Stimulated activated CD8-positive, alpha-beta memory T cell treated with anti-CD3 and anti-CD28 coated beads, Interleukin-4, amount 100 ng/mL, for 24 hours (primary cell): ENCODE results near the gene ARHGAP26.

Experiments used
- DNase-seq: peaks from one replicate; pipeline ENCODE4 v3.0.0-alpha.2; 2020; ENCODE audit warnings: low read depth

ARHGAP26 gene

GRCh38 chr5:143243103-143243502 lies 472.9 kb downstream of the ARHGAP26 start:
- DNase-seq: no peak

DNA sequence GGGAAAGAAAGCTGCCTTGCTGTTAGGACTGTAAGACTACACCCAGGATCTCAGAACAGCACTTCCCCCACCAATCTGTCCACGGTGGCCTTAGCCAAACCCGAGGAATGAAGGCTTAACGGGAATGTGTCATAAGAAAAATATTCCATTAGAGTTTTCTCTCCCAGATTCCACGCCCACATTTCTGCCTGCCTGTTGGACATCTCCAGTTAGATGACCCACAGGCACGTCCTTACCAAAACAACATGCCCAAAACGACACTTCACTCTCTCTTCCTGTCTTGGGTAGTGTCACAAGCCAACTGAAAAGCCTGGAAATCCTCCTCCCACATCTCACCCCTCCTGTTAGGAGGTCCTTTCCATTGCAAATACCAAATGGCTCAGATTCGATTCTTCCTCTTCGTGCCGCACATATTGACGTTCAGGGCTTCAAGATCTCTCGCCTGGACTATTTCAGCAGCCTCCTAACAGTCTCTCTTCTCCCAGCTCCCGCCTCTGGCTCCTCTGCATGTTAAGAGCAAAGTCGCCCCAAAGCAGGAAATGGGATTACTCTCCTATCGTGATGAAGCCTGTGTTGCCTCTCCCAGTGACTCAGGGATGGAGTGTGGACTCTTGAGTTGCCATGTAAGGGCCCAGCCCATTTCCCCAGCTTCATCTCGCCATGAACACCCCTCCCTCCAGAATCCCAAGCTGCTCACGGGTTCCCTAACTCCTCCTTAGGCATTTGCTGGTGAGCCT lies 474.0 kb downstream of the ARHGAP26 start:
- no peak for DNase-seq

GRCh38 chr5:143244990-143245389 lies 474.8 kb downstream of the ARHGAP26 start:
- no peak for DNase-seq

DNA sequence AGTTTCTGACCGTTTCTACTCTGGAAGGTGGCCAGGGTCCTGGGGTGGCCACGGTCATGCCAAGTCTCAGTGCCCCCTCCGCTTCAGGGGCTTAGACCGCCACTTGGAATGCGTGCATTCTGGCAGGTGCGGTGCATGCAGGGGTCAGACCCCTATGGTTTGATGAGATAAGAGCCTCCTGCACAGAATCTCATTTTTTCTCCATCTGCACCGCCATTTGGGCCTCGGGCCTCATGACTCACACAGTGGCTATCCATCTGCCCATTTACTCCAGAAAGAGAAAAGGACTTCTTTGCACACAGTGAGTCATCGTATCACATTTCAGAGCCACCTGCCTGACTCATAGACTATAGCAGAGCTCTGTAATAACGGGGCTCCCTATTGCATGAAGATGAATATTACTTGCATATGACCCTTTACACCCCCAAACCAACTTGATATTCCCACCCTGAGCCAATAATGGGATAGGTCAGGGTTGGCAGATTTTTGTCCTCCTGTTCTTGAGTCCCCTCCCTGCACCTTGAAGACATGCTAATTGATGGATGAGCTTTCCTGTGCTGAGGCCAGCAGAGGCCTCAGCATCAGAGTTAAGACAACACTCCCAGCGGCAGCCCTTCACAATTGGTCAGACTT lies 475.9 kb downstream of the ARHGAP26 start:
- no peak for DNase-seq

DNA sequence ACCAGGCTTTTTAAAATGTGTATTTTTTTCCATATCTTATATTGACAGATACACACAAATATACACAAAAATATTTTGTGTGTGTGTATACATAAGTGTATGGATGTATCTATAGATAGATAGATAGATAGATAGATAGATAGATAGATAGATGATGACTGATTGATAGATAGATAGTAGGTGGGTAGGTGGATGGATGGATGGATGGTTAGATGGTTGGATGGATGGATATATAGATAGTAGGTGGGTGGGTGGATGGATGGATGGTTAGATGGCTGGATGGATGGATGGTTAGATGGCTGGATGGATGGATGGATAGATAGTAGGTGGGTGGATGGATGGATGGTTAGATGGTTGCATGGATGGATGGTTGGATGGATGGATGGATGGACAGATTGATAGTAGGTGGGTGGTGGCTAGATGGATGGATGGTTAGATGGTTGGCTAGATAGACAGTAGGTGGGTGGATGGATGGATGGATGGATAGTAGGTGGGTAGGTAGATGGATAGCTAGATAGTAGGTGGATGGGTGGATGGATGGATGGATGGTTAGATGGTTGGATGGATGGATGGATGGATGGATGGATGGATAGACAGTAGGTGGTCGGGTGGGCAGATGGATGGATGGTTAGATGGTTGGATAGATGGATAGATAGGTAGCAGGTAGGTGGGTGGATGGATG lies 477.1 kb downstream of the ARHGAP26 start:
- DNase-seq: no peak

DNA sequence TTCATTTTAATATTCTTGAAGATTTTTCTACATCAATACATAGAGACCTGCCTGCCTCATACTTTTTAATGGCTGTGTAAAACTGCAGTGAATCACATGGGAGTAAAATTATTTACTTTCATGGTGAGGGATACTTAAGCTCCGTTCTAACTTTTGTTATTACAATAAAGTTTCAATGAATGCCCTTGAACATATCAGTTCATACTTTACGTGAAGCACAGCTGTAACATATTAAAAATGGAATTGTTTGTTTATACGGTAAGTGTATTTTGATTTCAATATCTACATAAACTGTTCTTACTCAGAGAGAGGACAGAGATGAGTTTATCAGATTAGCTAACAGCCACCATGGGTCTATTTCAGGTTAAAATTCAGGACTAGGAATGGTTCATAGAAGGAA lies 478.2 kb downstream of the ARHGAP26 start:
- no peak for DNase-seq

DNA sequence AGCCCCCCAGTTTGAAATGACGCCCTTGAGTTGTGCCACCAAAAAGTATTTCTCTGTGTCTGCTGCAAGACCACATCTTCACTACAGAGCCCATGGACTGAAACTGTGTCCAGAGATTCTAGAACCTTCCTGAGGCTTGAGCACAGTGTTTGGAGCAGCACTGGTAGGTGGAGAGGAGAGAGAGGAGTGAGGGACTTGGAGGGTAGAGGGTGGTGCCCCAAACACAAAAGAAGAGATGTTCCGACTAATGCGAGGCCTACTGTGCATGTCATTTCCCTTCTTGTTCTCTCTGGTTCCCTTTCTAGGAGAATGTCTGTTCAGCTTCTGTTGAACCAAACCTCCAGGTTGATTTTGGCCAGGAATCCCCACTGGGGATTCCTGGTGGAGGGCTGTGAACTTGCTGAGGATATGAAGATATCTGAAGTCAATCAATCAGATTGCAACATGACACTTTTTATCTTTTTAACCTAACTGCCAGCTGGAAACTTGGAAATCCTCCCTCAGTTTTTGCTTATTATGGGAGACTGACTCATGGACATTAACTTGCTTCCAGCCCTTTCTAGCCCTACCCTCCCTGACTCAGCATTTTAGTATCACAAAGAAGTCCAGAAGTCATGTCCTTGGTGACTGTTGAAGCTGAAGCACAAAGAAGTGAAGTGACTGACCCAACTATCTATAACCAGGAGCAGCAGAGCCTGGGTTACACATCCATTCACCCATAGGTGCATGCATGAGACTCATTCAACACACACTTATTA lies 478.8 kb downstream of the ARHGAP26 start:
- no peak for DNase-seq

GRCh38 chr5:143249851-143250250 lies 479.7 kb downstream of the ARHGAP26 start:
- no peak for DNase-seq

DNA sequence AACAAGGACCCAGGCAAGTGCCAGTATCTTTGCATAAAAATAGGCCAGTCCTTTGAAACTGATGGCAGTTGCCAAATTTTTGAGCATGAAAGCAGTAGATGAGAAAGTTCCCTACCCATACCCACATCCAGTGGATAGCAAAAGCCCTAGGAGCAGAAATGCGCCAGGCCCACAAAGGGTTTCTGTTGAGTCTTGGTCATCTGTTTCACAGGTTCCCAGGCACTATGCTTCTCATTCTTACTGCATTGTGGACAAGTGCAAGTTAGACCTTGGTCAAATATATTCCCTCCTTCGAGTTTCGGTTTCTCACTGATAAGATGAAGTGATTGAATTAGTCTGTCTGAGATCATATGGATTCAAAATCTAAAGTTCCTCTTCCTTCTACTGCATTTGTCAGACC lies 481.0 kb downstream of the ARHGAP26 start:
- no peak for DNase-seq

DNA sequence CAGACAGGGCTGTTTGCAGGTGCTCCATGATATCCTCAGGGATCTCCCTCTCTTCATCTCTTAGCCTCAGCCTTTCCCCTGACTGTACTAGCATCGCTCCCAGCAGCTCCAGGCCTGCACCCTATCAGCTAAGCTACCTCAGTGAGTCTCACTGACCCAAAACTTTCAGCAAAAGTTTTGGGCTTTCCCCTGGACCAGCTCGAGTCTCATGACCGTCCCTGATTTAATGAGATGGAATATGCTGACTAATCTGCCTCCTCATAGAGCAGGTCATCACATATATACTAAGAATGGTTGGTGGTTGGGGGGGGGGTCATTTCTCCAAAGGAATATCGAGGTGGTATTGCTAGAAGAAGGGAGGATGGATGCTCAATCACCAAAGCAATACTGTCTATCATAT lies 481.8 kb downstream of the ARHGAP26 start:
- DNase-seq: no peak

GRCh38 chr5:143254819-143255218 lies 484.6 kb downstream of the ARHGAP26 start:
- DNase-seq: no peak

DNA sequence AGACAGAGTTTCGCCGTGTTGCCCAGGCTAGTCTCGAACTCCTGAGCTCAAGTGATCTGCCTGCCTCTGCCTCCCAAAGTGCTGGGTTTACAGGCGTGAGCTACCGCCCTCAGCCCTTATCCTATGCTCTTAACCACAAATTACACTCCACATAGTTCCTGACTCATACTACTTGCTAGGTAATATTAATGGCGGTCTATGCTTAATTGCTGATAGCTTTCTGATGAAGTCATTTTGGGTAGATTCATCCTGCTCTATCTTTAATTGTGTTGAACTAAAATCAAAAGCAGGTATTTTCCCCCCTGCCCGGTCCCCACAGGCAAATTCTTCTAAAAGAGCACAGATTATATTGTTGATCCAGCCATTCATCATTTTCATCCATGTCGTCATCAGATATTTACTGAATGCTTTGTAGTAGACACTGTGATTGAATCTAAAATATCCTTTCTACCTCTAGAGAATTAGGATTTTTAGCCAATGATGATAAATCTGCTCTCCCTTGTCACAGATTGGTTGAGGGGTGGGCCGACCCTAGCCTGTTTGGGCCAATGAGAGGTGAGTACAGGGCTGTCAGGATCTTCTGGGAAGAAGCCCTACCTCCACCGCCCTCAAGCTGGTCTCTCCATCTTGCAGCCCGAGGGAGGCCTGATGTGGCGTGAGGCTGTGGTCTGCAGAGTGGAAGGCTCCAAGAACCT lies 488.5 kb downstream of the ARHGAP26 start:
- DNase-seq: no peak

- no peak for DNase-seq
Observed at GRCh38 chr5:143259254-143259605, 489.1 kb downstream of the ARHGAP26 start.

DNA sequence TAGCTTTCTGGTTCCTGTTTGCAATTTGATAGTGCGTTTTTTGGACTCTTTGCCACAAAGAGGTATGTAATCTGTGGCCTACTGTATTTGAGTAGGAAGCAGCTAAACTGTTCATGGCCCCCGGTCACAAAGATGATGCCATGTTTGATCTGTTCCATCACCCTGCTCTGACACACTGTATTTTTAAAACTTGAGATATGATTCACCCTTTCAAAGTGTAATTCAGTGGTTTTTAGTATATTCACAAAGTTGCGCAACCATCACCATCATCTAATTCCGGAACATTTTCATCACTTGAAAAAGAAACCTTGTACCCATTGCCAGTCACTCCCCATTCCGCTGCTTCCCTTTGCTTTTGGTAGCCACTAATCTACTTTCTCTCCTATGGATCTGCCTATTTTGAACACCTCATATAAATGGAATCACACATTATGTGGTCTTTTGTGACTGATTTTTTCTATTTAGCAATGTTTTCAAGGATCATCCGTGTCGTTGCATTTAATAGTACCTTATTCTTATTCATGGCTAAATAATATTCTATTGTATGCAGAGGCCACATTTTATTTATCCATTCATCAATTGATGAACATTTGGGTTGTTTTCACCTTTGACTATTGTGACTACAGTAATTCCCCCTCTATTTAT lies 491.7 kb downstream of the ARHGAP26 start:
- DNase-seq: no peak

DNA sequence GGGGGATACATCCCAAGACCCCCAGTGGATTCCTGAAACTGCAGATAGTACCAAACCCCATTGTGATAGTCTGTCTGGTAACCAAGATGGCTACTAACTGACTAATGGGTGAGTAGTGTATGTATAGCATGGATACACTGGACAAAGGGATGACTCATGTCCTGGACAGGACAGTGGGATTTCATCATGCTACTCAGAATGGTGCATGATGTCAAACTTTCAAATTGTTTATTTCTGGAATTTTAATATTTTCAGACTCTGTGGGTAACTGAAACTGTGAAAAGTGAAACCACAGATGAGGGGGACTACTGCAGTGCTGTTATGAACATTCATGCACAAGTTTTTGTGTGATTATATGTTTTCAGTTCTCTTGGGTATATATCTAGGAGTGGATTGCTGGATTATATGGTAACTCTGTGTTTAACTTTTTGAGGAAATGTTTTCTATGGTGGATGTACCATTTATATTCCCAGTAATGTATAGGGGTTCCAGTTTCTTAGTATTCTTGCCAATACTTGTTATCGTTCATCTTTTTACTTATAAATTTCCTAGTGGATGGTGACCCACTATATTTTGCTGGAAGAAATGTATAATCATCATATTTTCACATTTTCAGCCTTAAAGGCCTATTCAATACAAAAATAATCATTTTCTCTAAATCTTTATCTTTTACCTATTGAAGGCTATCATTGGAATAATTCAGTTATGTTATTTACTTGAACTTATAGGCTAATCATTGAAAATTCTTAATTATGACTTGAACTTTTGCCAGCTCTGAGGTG lies 492.4 kb downstream of the ARHGAP26 start:
- no peak for DNase-seq

DNA sequence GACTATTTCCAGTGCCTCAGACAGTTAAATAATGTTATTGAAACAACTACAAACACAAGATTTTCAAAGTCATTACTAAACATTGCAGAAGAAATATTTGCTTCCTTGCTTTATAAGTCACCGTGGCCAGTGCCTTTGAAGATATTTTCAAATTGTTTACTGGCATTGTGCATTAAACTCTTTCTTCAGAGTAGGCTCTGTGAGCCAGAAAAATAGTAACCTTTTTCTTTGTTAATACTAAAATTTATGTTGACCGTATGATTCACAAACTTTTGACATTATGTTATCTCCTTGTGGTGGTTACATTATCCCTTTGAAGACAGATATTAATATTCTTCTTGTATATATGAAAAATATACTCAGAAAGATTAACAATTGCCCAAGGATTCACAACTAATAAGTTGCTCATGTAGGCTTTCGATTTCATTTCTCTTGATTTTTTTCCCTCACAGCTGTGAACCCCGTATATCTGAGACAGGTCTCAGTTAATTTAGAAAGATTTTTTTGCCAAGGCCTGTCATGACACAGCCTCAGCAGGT lies 493.2 kb downstream of the ARHGAP26 start:
- DNase-seq: no peak

GRCh38 chr5:143265995-143266394 lies 495.8 kb downstream of the ARHGAP26 start:
- DNase-seq: no peak

DNA sequence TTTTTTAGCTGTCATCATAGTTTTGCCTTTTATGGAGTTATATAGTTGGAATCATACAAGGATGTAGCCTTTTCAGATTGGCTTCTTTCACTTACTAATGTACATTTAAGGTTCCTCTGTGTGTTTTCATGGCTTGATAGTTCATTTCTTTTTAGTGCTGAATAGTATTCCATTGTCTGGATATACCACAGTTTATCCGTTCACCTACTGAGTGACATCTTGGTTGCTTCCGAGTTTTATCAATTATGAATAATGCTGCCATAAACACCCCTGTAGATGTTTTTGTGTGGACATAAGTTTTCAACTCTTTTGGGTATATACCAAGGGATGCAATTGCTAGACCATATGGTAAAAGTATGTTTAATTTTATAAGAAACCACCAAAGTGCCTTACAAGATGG lies 497.0 kb downstream of the ARHGAP26 start:
- no peak for DNase-seq

DNA sequence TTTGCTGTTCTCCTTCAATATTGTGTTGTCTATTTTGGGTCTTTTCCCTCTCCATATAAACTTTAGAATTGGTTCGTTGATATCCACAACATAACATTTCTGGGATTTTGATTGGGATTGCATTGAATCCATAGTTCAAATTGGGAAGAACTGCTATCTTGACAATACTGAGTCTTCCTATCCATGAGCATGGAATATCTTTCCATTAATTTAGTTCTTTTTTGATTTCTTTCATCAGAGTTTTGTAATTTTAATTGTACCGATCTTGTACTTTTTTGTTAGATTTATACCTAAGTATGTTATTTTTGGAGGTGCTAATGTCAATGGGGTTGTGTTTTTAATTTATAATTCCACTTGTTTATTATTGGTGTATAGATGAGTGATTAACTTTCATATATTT lies 498.2 kb downstream of the ARHGAP26 start:
- no peak for DNase-seq

DNA sequence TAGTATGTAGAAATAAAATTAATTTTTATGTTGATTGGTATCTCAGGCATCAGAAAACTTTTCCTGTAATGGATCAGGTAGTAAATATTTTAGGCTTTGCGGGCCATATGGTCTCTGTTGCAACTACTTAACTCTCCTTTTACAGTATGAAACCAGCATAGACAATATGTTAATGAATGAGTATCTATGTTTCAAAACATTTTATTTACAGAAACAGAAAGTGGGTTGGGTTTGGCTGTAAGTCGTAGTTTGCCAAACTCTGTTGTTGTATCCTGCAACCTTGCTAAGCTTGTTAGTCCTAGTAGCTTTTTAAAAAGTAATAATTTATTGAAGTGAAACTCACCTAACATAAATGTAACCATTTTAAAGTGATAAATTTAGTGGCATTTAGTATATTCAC lies 501.3 kb downstream of the ARHGAP26 start:
- no peak for DNase-seq

- no peak for DNase-seq
Observed at GRCh38 chr5:143274952-143275351, 504.8 kb downstream of the ARHGAP26 start.
